Ishikawa (cell line): ENCODE data around the gene TTPAL.
A peak's percentile ranks its signal among the peaks of the same experiment; 100 is the strongest.

Source experiments
- CEBPB ChIP-seq: IDR thresholded peaks from 2 replicates; pipeline ENCODE4 v1.6.1; 2012
- CREB1 ChIP-seq: IDR thresholded peaks from 2 replicates; pipeline ENCODE4 v1.6.1; 2012; ENCODE audit warnings: low read depth
- EGR1 ChIP-seq: IDR thresholded peaks from 2 replicates; pipeline ENCODE4 v1.6.1; 2012
- EP300 ChIP-seq: IDR thresholded peaks from 2 replicates; pipeline ENCODE4 v1.6.1; 2012; ENCODE audit warnings: borderline replicate concordance
- FOXM1 ChIP-seq: IDR thresholded peaks from 2 replicates; pipeline ENCODE4 v1.6.1; 2012; ENCODE audit warnings: low read depth, borderline replicate concordance
- MAX ChIP-seq: IDR thresholded peaks from 2 replicates; pipeline ENCODE4 v1.6.1; 2012
- NFIC ChIP-seq: IDR thresholded peaks from 2 replicates; pipeline ENCODE4 v1.6.1; 2012
- RAD21 ChIP-seq: IDR thresholded peaks from 2 replicates; pipeline ENCODE4 v1.6.1; 2012; ENCODE audit warnings: low read depth
- REST ChIP-seq: IDR thresholded peaks from 2 replicates; pipeline ENCODE4 v1.6.1; 2012; ENCODE audit warnings: low read depth, mild to moderate bottlenecking
- TAF1 ChIP-seq: IDR thresholded peaks from 2 replicates; pipeline ENCODE4 v1.6.1; 2012; ENCODE audit warnings: low read depth, mild to moderate bottlenecking
- TCF12 ChIP-seq: IDR thresholded peaks from 2 replicates; pipeline ENCODE4 v1.6.1; 2012; ENCODE audit warnings: low read depth
- TEAD4 ChIP-seq: IDR thresholded peaks from 2 replicates; pipeline ENCODE4 v1.6.1; 2012
- USF1 ChIP-seq: IDR thresholded peaks from 2 replicates; pipeline ENCODE4 v1.6.1; 2012
- YY1 ChIP-seq: IDR thresholded peaks from 2 replicates; pipeline ENCODE4 v1.6.1; 2012; ENCODE audit warnings: low read depth
- ZBTB7A ChIP-seq: IDR thresholded peaks from 2 replicates; pipeline ENCODE4 v1.6.1; 2012; ENCODE audit warnings: low read depth

The TTPAL gene

GRCh38 chr20:44455126-44455525, 20.5 kb upstream of the TTPAL start:
- no peak for TF ChIP-seq USF1

GRCh38 chr20:44456611-44457010, 19.1 kb upstream of the TTPAL start:
- TF ChIP-seq YY1 (no peak), TCF12 (no peak), RAD21 (no peak), MAX (no peak), NFIC (no peak), ZBTB7A (no peak), USF1 (no peak), TEAD4 (no peak), REST (no peak), EP300 (no peak), TAF1 (no peak), EGR1 (no peak), CREB1 (no peak), FOXM1 (no peak), CEBPB (no peak)

- TF ChIP-seq TEAD4, result no peak
- no peak for TF ChIP-seq EGR1
- no peak for TF ChIP-seq USF1
- TF ChIP-seq NFIC, result no peak
- TF ChIP-seq CREB1, result no peak
- TF ChIP-seq TAF1, result no peak
- TF ChIP-seq FOXM1, result no peak
- no peak for TF ChIP-seq RAD21
- no peak for TF ChIP-seq MAX
- no peak for TF ChIP-seq TCF12
- TF ChIP-seq ZBTB7A, result no peak
Observed at GRCh38 chr20:44457016-44457415, 18.7 kb upstream of the TTPAL start.

- TF ChIP-seq NFIC (no peak), FOXM1 (no peak)
Observed at GRCh38 chr20:44459271-44459670, 16.4 kb upstream of the TTPAL start.

- TF ChIP-seq RAD21 (peak; percentile 74), MAX (no peak)
Observed at GRCh38 chr20:44460795-44461141, 14.9 kb upstream of the TTPAL start.

- TF ChIP-seq FOXM1 (no peak), CREB1 (no peak), RAD21 (no peak), REST (no peak), TAF1 (no peak)
Observed at GRCh38 chr20:44461142-44461802, 14.4 kb upstream of the TTPAL start.

- TF ChIP-seq USF1 (no peak), TAF1 (no peak), TEAD4 (no peak), CEBPB (no peak), EGR1 (no peak), REST (no peak), TCF12 (no peak), MAX (no peak), FOXM1 (no peak)
Observed at GRCh38 chr20:44461803-44462174, 13.9 kb upstream of the TTPAL start.
